GM20431 (cell line): ENCODE results near the gene IL22RA2.
"Not testable (repeated sequence)": the region's sequence is repeated elsewhere in the genome, so short reads cannot be mapped to it uniquely, and the experiment has no call there.

Experiments
- in situ Hi-C: fragments of 300-500 bp; cut with MseI, MboI; formaldehyde crosslinking; loops from one replicate; pipeline ENCODE4 v1.15.0; 2020; ENCODE audit warnings: low sequenced_read_pairs; ENCODE audit not compliant: unreplicated experiment

The IL22RA2 gene, protein sequence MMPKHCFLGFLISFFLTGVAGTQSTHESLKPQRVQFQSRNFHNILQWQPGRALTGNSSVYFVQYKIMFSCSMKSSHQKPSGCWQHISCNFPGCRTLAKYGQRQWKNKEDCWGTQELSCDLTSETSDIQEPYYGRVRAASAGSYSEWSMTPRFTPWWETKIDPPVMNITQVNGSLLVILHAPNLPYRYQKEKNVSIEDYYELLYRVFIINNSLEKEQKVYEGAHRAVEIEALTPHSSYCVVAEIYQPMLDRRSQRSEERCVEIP

DNA sequence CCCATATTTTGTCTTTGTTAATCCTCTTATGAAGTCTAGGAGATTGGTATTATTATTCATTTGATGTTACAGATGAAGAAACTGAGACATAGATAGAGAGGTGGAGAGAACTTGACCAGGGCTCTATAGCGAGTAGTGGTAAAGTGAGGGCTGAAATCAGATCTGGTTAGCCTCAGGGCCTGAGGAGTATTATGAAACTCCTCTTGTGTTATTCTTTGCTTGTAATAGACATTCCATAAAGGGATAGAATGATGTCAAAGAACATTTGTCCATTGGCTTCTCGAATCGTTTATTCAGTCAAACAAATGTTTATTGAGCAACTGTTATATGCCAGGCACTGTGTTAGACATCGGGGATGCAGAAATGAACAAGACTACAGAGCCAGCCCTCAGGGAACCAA lies at the start of gene IL22RA2:
IL22RA2 (minus strand) TSS at position 144 of the 400 bp plus-strand sequence. CDS start 11,895 bp downstream, outside the sequence.
- in situ Hi-C loops, result no loop called here

DNA sequence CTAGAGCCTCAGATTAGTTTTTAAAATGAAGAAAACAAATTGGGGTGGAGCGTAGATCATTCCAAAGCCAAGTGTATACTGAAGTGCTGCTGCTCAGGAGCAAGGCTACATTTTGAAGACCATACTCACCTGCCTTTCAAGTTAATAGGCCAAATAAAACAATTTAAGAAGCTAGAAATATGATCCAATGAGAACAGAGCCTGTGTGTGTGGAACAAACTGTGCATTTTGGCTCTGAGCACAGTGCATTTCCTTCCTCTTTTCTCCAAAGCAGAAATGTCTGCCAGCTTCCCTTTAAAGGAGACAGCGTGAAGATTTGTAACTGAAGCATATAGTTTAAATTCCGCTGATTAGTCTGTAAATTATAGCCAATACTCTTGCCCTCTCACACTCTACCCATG lies 48.9 kb upstream of the IL22RA2 start:
- in situ Hi-C loops, result no loop called here

DNA sequence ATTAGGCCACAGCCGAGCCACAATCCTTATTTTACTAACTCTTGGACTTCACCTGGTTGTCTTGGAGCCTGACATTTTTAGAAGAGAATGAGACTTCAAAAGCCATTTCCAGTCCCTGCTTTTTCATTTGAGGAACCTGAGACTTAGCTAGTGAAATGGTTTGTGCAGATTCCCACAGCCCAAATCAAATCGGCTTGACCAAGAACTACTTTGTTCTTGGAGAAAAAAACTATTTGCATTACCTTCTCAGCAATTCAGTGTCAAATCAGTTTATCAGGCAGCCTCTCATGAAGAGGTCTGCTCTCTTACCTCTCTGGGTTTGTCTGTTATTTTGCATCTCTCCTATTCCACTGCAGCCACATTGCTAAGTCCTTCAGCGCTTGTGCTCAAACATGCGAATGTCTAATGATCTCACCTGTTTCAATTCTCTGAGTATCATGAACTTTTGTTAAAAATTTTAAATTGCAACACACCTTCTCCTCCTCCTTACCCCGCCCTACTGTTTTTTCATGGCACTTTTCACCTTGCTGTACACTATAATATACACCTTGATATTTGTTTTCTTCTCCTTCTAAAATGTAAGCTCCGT lies 46.3 kb upstream of the IL22RA2 start:
- in situ Hi-C loops, result no loop called here

DNA sequence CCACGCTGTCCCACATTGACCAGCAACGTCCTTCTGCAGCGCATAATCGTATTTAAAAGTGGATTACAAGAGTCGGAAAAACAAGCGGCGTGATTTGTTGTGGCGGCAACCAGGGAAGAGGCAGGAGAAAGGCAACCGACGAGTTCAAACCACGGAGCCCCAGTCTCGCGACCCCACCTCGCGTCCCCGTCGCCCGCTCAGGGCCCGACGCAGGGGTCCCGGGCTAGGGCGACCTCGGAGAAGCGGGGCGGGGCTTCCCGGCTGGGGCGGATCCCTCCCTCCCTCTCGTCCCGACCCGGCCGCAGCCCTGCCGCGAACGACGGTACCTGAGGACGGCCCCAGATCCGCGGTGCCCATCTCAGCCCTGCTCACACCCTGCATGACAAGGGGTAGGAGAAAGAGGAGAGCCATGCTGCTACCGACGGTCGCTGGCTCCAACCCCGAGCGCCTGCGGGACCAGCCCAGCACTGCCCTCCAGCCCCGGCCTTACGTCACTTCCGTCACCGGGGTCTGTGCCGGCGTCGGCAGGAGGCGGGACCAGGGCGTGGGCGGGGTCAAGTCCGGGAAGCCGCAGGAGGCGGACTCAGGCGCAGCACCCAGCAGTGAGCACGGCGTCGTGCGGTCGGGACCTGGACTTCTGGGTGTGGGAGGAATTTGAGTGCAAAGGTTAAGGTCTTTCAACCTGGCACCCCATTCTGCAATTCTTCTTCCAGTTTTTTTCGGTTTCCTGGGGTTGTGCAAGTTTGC lies 45.6 kb upstream of the IL22RA2 start, which contains the start of gene IFNGR1:
IFNGR1 (minus strand) TSS at position 469 of the 747 bp plus-strand sequence; CDS start at position 411, 58 bp downstream.
- in situ Hi-C loops, result no loop called here

DNA sequence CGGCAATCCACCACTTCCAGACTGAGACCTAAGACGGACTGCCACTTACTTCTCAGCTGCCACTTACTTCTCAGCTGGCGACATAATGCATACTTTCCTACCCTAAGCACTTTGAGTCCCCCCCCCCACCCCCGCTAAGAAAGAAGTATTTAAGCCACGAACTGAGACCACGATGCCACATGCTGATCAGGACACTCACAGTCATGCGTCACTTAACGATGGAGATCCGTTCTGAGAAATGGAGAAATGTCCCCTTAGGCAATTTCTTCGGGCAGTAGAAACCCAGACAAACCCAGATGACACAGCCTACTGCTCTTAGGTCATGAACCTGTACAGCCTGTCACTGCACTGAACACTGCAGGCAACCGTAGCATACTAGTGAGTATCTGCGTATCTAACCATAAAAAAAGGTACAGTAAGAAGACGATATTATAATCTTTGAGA lies 45.1 kb upstream of the IL22RA2 start:
- in situ Hi-C loops, result no loop called here

DNA sequence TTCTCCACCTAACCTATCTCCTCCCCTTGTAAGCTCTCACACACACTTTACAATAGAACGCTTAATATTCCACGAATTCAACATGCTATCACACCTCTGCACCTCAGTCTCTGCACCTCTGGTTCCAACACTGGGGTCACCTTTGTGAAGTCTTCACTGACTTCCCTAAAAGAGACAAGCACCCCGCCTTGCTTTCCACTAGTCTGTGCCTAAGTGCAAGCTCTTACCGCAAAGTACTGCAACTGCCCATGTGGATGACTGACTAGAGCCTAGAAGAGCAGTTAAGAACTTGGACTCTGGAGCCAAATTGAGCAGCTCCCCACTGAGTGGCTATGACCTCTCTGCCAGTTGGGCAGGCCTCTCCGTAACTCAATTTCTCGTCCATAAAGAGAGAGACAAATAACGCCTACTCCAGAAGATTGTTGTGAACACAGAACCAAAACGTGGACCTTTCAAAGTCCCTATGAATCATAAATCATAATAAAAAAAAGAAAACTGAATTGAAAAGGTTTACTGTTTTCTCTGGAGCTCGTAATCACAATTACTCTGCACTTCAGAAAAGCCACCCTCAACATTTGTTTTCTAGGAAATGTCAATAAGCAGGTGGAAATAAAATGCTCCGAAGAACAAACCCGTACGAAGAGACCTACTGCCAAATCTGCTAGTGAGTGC lies 44.5 kb upstream of the IL22RA2 start:
- in situ Hi-C loops, result no loop called here

DNA sequence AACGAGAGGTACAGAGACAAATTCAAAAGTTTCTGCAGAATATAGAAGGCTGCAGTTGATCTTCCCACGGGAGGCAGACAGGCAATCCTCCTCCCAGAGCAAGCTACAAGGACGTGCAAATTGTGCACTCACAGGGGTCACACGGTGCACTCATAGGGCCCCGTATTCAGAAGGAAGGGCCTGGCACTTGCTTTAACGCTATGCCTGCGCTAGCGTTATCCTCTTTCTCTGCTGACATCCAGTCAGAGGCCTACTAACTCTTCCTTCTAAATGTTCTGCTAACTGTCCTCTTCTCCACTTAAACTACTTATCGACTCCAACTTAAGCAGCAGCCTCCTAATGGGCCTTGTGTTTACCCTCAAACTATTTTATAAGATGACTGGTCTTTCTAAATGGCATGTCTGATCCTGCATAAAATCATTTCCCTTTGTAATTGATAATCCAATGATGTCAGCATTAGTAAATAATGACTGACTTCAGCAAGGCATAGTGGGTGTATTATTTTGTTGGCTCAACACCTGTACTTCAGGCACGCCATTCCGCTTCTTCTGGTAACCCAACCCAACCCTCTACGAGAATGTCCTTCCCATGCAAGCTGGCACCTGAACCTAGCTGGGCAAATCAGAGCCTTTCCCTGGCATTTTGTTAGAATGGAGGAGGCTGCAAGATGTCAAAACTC lies 43.6 kb upstream of the IL22RA2 start:
- in situ Hi-C loops, result no loop called here

DNA sequence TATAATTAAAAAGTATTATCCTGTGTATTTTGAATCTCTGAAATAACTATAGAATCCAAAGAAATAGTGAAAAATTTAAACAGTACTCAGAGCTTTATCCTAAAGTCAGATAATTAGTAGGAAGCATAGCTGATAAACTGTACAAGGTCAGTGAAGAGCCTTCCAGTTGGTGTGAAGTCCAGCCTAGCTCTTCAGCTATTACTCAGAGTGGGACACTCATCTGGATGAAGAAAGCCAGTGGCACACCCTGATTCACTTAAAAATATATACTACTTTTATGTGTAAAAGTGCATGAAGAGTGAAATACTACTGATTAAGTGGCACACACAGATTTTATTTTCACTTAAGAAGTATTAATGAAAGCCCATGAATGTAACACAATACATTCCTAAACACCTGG lies 42.7 kb upstream of the IL22RA2 start:
- in situ Hi-C loops, result no loop called here

DNA sequence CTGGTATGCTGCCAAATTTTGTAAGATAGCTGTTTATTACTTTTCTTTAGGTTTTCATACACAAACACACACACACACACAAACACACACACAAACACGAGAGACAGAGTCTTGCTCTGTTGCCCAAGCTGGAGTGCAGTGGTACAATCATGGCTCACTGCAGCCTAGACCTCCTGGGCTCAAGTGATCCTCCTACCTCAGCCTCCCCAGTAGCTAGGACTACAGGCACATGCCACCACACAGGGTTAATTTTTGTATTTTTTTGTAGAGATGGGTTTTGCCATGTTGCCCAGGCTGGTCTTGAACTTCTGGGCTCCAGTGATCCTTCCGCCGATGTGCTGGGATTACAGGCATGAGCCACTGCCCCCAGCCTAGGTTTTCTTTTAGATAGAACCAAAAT lies 42.2 kb upstream of the IL22RA2 start:
- in situ Hi-C loops, result not testable (repeated sequence)

DNA sequence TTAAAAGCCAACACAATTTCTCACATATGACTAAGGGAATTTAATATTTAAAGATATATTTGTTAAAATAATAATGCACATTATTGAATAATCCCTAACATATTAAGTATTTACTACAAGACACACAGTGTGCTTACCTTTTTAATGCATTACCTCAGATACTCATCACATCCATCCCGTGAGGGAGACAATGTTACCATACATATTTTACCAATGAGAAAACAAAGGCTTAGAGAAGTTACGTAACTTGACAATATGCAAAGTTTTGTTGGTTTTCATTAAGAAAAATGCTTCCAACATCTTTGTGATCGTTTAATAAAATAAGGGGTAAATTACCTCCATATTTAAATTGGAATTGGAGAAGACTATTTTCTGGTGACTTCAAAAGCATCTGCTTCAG lies 41.5 kb upstream of the IL22RA2 start:
- in situ Hi-C loops, result no loop called here

DNA sequence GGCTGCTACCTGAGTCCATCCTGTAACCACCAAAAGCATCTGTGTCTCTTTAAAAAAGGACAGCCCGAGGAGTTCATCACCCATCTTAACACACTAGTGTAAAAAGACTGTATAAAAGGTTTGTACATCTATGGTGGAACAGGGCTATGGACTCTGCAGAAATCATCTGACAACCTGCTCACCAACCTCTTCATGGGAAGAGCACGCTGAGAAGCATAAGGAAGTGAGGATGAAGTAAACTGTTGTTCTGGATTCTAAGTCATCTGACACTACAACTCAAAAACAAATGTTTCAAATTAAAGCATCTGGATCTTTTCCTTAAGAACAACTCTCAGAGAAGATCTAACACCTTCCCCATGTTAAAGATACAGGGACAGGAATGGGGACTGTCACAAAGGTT lies 40.4 kb upstream of the IL22RA2 start:
- in situ Hi-C loops, result no loop called here

DNA sequence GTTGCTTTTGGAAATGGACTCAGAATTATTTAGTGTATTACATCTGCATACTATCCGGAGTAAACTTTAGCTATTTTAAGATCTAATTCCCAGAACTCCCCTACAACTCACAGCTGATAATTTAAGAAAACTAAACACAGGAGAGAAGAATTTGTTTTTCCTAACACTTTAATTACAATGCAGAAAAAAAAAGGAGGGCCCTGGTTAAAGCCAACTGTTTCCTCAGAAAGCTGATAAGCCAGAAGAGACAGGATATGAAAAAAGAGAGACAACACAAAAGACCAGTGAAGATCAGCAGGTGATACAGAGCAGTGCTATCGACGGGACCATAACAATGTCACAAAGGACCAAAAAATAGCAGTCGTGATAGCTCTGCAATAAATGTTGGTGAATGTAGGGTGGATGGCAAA lies 39.9 kb upstream of the IL22RA2 start:
- in situ Hi-C loops, result no loop called here

DNA sequence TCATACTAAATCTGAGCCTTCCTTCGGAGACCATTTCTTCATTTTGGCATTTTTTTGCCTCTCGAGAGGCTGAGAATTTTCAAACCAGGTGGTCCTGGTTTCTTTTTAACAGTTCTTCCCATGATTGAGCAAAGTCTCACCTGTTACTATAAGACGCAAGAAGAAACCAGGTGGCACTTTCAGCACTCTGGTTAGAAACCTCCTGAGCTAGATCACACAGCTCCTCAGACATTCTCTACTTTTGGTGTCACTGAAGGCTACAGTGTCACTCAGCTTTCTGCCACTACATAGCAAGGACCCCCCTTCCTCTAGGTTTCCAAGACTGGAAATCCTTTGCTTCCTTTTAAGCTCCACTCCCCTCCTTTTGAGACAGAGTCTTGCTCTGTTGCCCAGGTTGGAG lies 38.5 kb upstream of the IL22RA2 start:
- in situ Hi-C loops, result no loop called here

DNA sequence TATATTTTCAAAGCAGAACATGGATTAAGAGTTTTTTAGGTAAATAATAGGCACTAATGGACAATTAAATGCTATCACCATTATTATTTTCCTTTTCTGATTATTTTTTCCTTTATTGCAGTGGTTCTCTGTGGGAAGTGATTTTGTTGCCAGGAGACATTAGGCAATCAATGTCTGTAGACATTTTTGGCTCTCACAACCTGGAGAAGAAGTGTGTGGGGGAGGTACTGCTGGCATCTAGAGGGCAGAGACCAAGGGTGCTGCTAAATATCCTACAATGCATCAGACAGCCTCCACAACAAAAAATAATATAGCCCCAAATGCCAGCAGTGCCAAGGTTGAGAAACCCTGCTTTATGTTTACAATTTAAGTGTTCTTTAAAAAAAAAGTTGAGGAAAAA lies 37.5 kb upstream of the IL22RA2 start:
- in situ Hi-C loops, result no loop called here

DNA sequence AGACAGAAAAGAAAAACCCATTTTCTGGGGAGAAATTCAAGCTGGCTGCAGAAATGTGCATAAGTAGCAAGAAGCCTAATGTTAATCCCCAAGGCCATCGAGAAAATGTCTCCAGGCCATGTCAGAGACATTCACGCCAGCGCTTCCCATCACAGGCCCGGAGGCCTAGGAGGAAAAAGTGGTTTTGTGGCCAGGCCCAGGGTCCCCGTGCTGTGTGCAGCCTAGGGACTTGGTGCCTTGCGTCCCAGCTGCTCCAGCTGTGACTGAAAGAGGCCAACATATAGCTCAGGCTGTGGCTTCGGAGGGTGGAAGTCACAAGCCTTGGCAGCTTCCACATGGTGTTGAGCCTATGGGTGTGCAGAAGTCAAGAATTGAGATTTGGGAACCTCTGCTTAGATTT lies 34.8 kb upstream of the IL22RA2 start:
- in situ Hi-C loops, result no loop called here

DNA sequence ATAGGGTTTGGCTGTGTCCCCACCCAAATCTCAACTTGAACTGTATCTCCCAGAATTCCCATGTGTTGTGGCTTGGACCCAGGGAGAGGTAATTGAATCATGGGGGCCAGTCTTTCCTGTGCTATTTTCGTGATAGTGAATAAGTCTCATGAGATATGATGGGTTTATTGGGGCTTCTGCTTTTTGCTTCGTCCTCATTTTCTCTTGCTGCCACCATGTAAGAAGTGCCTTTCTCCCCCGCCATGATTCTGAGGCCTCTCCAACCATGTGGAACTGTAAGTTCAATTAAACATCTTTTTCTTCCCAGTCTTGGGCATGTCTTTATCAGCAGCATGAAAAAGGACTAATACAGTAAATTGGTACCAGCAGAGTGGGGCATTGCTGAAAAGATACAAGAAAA lies 34.0 kb upstream of the IL22RA2 start:
- in situ Hi-C loops, result not testable (repeated sequence)

DNA sequence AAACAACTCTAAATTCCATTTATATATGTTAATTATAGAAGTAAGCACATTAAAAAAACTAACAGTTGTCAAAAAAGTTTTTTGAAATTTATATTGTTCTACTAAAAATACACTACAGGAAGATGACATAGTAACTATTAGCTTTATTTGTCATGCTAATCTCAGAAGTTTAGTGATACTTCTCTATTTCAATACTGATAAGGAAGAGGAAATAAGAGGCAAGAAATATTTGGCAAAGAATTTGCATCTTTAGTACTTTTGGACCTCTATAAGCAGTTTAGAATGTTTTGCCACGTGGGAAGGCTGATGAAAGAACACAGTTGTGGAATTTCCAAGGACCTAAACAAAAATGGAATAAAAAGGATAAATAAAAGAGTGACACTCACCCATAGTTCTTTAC lies 33.1 kb upstream of the IL22RA2 start:
- in situ Hi-C loops, result no loop called here

DNA sequence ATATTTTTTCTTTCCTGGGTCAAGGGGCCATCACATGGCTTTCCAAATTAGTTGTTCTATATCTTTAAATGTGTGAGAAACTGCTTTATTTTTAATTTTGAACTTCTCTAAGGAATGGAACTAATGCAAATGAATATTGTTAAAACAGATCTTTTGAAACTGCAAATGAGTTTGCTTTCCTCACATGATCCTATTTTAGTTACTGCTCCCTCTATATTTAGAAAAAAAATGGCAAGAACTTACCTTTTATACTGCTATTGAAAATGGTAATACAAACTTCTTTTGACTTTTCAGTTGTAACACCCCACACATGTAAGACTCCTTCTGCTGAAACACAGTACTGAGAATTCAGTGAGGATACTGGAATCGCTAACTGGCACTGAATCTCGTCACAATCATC lies 29.8 kb upstream of the IL22RA2 start:
- in situ Hi-C loops, result no loop called here

DNA sequence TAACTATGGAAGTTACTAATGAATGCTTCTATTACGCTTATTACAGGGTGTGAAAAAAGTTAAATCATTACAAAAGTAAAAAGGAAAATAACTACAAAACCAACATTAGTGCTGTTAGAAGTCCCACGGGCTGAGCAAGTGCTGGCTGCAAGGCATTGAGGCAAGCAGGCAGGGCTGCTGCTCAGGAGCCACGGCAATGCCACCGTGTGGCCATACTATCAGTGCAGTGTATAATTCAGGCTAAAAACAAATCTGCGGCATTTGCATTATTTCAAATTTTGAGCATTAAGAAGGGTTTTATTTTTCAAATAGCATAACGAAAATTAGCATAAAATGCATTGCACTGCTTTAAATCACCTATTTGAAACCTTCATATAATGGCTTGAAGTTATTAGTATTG lies 28.6 kb upstream of the IL22RA2 start:
- in situ Hi-C loops, result no loop called here

DNA sequence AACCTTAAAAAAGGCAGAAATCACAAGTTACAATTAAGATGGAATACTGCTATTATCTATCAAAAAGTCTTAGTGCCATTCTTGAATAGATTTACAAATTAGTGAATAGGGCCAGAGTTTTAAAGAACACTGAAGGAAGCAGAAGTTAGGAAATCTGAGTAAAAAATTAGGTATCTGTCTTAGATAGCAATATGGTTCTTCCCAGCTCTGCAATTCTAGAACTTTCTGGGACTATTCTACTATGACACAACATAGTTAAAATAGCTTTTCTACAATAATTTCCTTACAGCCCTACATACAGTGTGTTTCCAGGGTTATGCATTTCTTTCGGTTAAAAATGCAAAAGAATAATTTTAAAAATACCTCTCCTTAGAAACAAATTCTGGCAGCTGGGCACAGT lies 27.6 kb upstream of the IL22RA2 start:
- in situ Hi-C loops, result no loop called here
